Brain microvascular endothelial cell (primary cell): ENCODE results near the gene BICD1.

ENCODE experiments used
- DNase-seq: peaks from one replicate; pipeline ENCODE4 v3.0.0-alpha.2; 2020
- H3K27ac ChIP-seq: fragments of 250-450 bp; sonication (Bioruptor Pico); 2 replicates; pipeline ENCODE4 v1.5.1; 2020; ENCODE audit warnings: mild to moderate bottlenecking, moderate library complexity
- H3K27me3 ChIP-seq: fragments of 250-450 bp; sonication (Bioruptor Pico); replicated peaks from 2 replicates; pipeline ENCODE4 v1.5.1; 2020; ENCODE audit warnings: mild to moderate bottlenecking
- H3K36me3 ChIP-seq: fragments of 250-450 bp; sonication (Bioruptor Pico); replicated peaks from 2 replicates; pipeline ENCODE4 v1.5.1; 2020; ENCODE audit warnings: mild to moderate bottlenecking
- H3K4me3 ChIP-seq: 2 replicates; pipeline ENCODE4 v1.5.1; 2011; ENCODE audit warnings: low read depth, mild to moderate bottlenecking, control low read depth, low read length, moderate library complexity
- in situ Hi-C: cut with HindIII; loops from 2 replicates; pipeline ENCODE4 v1.10.0; 2017; ENCODE audit warnings: low sequenced_read_pairs, low pct_ligation_motif_present
- TF ChIP-seq, protein P1 (sequence below): IDR thresholded peaks from 2 replicates; pipeline ENCODE4 v1.5.1; 2011; ENCODE audit warnings: low read depth, mild to moderate bottlenecking, moderate library complexity, low read length, control low read depth, inconsistent platforms; ENCODE audit errors: missing control alignments

The BICD1 gene

DNA sequence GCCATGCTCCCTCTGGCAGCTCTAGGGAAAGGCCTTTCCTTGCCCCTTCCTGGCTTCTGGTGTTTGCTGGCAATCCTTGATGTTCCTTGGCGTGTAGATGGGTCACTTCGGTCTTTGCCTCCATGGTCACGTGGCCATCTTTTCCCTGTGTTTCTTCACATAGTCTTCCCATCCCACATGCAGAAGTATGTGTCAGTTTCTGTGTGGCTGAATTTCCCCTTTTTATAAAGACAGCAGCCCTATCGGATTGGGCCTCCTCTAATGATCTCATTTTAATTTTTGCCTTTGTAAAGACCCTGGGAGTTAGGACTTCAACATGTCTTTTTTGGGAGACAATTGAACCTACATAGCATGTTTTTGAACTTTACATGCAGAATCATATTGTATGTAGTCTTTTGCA lies 185.5 kb downstream of the BICD1 start:
- Histone ChIP-seq H3K36me3 (no peaks in the 10 kb centered on the region), H3K4me3 (no peak overlapping the region), H3K27me3 (no peaks in the 10 kb centered on the region), H3K27ac (no peak overlapping the region)
- in situ Hi-C loops: no loop called here
- DNase-seq: no peak
- TF ChIP-seq, protein P1, sequence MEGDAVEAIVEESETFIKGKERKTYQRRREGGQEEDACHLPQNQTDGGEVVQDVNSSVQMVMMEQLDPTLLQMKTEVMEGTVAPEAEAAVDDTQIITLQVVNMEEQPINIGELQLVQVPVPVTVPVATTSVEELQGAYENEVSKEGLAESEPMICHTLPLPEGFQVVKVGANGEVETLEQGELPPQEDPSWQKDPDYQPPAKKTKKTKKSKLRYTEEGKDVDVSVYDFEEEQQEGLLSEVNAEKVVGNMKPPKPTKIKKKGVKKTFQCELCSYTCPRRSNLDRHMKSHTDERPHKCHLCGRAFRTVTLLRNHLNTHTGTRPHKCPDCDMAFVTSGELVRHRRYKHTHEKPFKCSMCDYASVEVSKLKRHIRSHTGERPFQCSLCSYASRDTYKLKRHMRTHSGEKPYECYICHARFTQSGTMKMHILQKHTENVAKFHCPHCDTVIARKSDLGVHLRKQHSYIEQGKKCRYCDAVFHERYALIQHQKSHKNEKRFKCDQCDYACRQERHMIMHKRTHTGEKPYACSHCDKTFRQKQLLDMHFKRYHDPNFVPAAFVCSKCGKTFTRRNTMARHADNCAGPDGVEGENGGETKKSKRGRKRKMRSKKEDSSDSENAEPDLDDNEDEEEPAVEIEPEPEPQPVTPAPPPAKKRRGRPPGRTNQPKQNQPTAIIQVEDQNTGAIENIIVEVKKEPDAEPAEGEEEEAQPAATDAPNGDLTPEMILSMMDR: no peak

DNA sequence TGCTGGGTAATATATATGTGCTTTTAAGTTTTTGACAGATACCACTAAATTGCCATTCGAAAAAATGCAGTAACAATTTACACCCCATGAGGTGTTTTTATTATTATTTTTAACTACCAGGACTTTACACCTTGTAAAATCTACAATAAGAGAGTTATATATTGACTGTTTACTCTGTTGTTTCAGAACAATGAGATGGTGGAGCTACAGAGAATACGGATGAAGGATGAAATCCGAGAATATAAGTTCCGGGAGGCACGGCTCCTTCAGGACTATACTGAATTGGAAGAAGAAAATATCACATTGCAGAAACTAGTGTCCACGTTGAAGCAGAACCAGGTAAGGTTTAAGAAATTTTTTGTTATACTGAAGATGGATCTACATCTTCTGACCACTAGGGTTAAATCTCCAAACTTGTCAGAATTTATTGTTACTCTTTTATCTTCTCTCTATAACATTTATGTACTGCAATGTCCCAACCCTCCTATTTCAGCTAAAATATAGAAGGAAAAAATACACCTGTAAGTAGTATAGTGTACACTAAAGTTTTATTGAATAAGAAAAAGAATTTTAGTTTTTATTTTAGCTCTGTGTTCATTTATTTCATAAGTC lies 187.3 kb downstream of the BICD1 start:
- no peaks in the 10 kb centered on the region for H3K27me3 ChIP-seq
- in situ Hi-C loops: no loop called here
- TF ChIP-seq, protein P1: peak; percentile 5
- DNase-seq: no peak
- H3K36me3 ChIP-seq: no peaks in the 10 kb centered on the region
- no peak overlapping the region for H3K4me3 ChIP-seq
- no peak overlapping the region for H3K27ac ChIP-seq

DNA sequence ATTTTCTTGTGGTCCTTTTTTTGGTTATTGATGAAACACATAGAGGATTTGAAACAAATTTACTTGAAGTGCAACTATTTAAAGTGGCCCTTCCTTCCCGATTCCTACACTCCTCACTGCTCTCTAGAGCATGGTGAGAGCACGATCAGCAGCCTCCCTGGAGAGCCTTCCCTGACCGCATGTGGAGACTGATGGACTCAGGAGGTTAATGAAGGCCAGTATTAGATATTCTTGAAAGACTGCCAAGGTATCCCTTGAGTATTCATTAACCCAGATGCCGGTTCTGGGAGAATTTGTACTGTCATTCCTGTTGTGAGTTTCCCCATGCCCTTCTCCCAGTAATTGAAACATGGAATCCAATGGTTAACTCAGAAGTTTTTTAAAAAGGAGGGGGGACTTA lies 189.9 kb downstream of the BICD1 start:
- Histone ChIP-seq H3K27ac (no peak overlapping the region), H3K36me3 (no peaks in the 10 kb centered on the region), H3K27me3 (no peaks in the 10 kb centered on the region), H3K4me3 (no peak overlapping the region)
- TF ChIP-seq, protein P1: no peak
- DNase-seq: no peak
- in situ Hi-C loops: no loop called here

DNA sequence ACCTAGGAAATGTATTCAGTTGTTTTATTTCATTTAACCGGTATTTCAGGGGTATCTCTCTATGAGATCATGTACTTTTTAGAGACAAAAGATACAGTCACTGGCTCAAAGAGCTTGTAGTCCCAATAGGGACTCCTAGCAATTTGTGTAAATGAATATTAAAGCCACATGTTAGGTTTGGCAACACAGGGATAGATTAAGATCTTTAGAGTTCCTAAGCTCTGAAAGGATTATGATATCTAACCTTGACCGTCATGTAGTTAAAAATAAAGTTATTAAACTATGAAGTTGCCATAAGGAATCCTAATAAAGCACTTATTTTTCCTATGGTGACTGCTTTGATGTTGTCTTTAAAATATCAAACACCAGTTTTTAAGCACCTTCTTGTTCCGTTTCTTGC lies 192.3 kb downstream of the BICD1 start:
- Histone ChIP-seq H3K27me3 (no peaks in the 10 kb centered on the region), H3K36me3 (peaks cover 2% of the 10 kb centered on the region), H3K4me3 (no peak overlapping the region), H3K27ac (no peak overlapping the region)
- DNase-seq: no peak
- TF ChIP-seq, protein P1: no peak
- in situ Hi-C loops: no loop called here

DNA sequence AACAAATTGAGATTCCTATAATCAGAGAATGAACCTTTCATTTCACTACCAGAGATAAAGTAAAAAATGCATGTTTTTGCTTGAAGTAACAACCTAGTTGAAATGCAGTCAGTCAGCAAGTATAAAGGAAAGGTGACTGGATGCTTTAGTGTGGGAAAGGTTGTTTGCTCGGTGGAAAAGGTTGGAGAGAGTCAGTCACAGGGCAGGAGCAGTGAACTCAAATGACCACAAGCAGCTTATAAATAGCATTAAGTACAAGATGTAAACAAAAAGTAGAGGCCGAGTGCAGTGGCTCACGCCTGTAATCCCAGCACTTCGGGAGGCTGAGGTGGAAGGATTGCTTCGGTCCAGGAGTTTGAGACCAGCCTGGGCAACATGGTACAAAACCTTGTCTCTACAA lies 194.6 kb downstream of the BICD1 start:
- TF ChIP-seq, protein P1: no peak
- Histone ChIP-seq H3K4me3 (no peak overlapping the region), H3K27ac (no peak overlapping the region), H3K27me3 (no peaks in the 10 kb centered on the region), H3K36me3 (peaks cover 2% of the 10 kb centered on the region)
- in situ Hi-C loops: loop anchor here (25.0 kb wide), 1 partner anchor 239 kb away; no protein-coding TSS in a partner anchor
- DNase-seq: no peak
